Measurements from ENCODE around the gene ANKS1B.

Gene ANKS1B

GRCh38 chr12:99454539-99455172 is 530.1 kb downstream of the ANKS1B start:
- H3K36me3 ChIP-seq (ENCODE audit: insufficient read depth, low read length) = no peaks in the 10 kb centered on the region
- no peaks in the 10 kb centered on the region for H3K9me3 ChIP-seq (ENCODE audit: low read length)
- no peak overlapping the region for H2AFZ ChIP-seq (ENCODE audit: low read depth, low read length)
- no peak overlapping the region for H3K4me3 ChIP-seq (ENCODE audit: low read length)
- no peaks in the 10 kb centered on the region for H3K4me1 ChIP-seq (ENCODE audit: insufficient read depth, low read length)
- no peaks in the 10 kb centered on the region for H3K27me3 ChIP-seq (ENCODE audit: insufficient read depth, low read length)

GRCh38 chr12:99453836-99454538 is 530.7 kb downstream of the ANKS1B start:
- H3K36me3 ChIP-seq (ENCODE audit: insufficient read depth, low read length) = no peaks in the 10 kb centered on the region
- no peak overlapping the region for H2AFZ ChIP-seq (ENCODE audit: low read depth, low read length)
- H3K4me3 ChIP-seq (ENCODE audit: low read length) = no peak overlapping the region
- H3K27me3 ChIP-seq (ENCODE audit: insufficient read depth, low read length) = no peaks in the 10 kb centered on the region
- H3K4me1 ChIP-seq (ENCODE audit: insufficient read depth, low read length) = no peaks in the 10 kb centered on the region
- no peaks in the 10 kb centered on the region for H3K9me3 ChIP-seq (ENCODE audit: low read length)

GRCh38 chr12:99450036-99450630 is 534.6 kb downstream of the ANKS1B start:
- Histone ChIP-seq H3K27me3 (ENCODE audit: insufficient read depth, low read length) (no peaks in the 10 kb centered on the region), H3K9me3 (ENCODE audit: low read length) (no peaks in the 10 kb centered on the region), H3K4me3 (ENCODE audit: low read length) (no peak overlapping the region), H2AFZ (ENCODE audit: low read depth, low read length) (no peak overlapping the region), H3K36me3 (ENCODE audit: insufficient read depth, low read length) (no peaks in the 10 kb centered on the region), H3K4me1 (ENCODE audit: insufficient read depth, low read length) (no peaks in the 10 kb centered on the region)

GRCh38 chr12:99444859-99445316 is 539.8 kb downstream of the ANKS1B start:
- H3K9me3 ChIP-seq (ENCODE audit: low read length) = no peaks in the 10 kb centered on the region
- no peaks in the 10 kb centered on the region for H3K4me1 ChIP-seq (ENCODE audit: insufficient read depth, low read length)
- H3K4me3 ChIP-seq (ENCODE audit: low read length) = no peak overlapping the region
- H3K27me3 ChIP-seq (ENCODE audit: insufficient read depth, low read length) = no peaks in the 10 kb centered on the region
- H2AFZ ChIP-seq (ENCODE audit: low read depth, low read length) = no peak overlapping the region
- H3K36me3 ChIP-seq (ENCODE audit: insufficient read depth, low read length) = no peaks in the 10 kb centered on the region

GRCh38 chr12:99442758-99443157 is 542.0 kb downstream of the ANKS1B start:
- no peak overlapping the region for H2AFZ ChIP-seq (ENCODE audit: low read depth, low read length)
- H3K27me3 ChIP-seq (ENCODE audit: insufficient read depth, low read length) = no peaks in the 10 kb centered on the region
- H3K4me1 ChIP-seq (ENCODE audit: insufficient read depth, low read length) = no peaks in the 10 kb centered on the region
- H3K36me3 ChIP-seq (ENCODE audit: insufficient read depth, low read length) = no peaks in the 10 kb centered on the region
- H3K9me3 ChIP-seq (ENCODE audit: low read length) = no peaks in the 10 kb centered on the region
- H3K4me3 ChIP-seq (ENCODE audit: low read length) = no peak overlapping the region

- H3K9me3 ChIP-seq (ENCODE audit: low read length) = no peaks in the 10 kb centered on the region
- H3K27me3 ChIP-seq (ENCODE audit: insufficient read depth, low read length) = no peaks in the 10 kb centered on the region
- no peaks in the 10 kb centered on the region for H3K4me1 ChIP-seq (ENCODE audit: insufficient read depth, low read length)
- no peaks in the 10 kb centered on the region for H3K36me3 ChIP-seq (ENCODE audit: insufficient read depth, low read length)
- H3K4me3 ChIP-seq (ENCODE audit: low read length) = no peak overlapping the region
- no peak overlapping the region for H2AFZ ChIP-seq (ENCODE audit: low read depth, low read length)
These were observed 545.3 kb downstream of the ANKS1B start for GRCh38 chr12:99439399-99439798.

- no peaks in the 10 kb centered on the region for H3K9me3 ChIP-seq (ENCODE audit: low read length)
These were observed 548.2 kb downstream of the ANKS1B start for GRCh38 chr12:99436584-99436983.

GRCh38 chr12:99435095-99435791 is 549.5 kb downstream of the ANKS1B start:
- H3K4me1 ChIP-seq (ENCODE audit: insufficient read depth, low read length) = peaks cover 8% of the 10 kb centered on the region
- H2AFZ ChIP-seq (ENCODE audit: low read depth, low read length) = no peak overlapping the region
- no peaks in the 10 kb centered on the region for H3K9me3 ChIP-seq (ENCODE audit: low read length)
- H3K36me3 ChIP-seq (ENCODE audit: insufficient read depth, low read length) = no peaks in the 10 kb centered on the region
- no peaks in the 10 kb centered on the region for H3K27me3 ChIP-seq (ENCODE audit: insufficient read depth, low read length)
- H3K4me3 ChIP-seq (ENCODE audit: low read length) = no peak overlapping the region

More at GRCh38 chr12:99436584-99436983, 548.2 kb downstream of the ANKS1B start:
- H3K4me1 ChIP-seq (ENCODE audit: insufficient read depth, low read length) = peaks cover 8% of the 10 kb centered on the region
- no peaks in the 10 kb centered on the region for H3K36me3 ChIP-seq (ENCODE audit: insufficient read depth, low read length)
- no peak overlapping the region for H2AFZ ChIP-seq (ENCODE audit: low read depth, low read length)
- H3K27me3 ChIP-seq (ENCODE audit: insufficient read depth, low read length) = no peaks in the 10 kb centered on the region
- H3K4me3 ChIP-seq (ENCODE audit: low read length) = no peak overlapping the region

- no peak overlapping the region for H2AFZ ChIP-seq (ENCODE audit: low read depth, low read length)
- H3K4me1 ChIP-seq (ENCODE audit: insufficient read depth, low read length) = peaks cover 8% of the 10 kb centered on the region
- H3K4me3 ChIP-seq (ENCODE audit: low read length) = no peak overlapping the region
- H3K27me3 ChIP-seq (ENCODE audit: insufficient read depth, low read length) = no peaks in the 10 kb centered on the region
- H3K36me3 ChIP-seq (ENCODE audit: insufficient read depth, low read length) = no peaks in the 10 kb centered on the region
- H3K9me3 ChIP-seq (ENCODE audit: low read length) = no peaks in the 10 kb centered on the region
These were observed 551.6 kb downstream of the ANKS1B start for GRCh38 chr12:99433155-99433554.

GRCh38 chr12:99431203-99431602 is 553.5 kb downstream of the ANKS1B start:
- Histone ChIP-seq H3K4me1 (ENCODE audit: insufficient read depth, low read length) (peaks cover 8% of the 10 kb centered on the region), H3K4me3 (ENCODE audit: low read length) (no peak overlapping the region), H3K27me3 (ENCODE audit: insufficient read depth, low read length) (no peaks in the 10 kb centered on the region), H3K9me3 (ENCODE audit: low read length) (no peaks in the 10 kb centered on the region), H3K36me3 (ENCODE audit: insufficient read depth, low read length) (no peaks in the 10 kb centered on the region), H2AFZ (ENCODE audit: low read depth, low read length) (no peak overlapping the region)

- Histone ChIP-seq H3K9me3 (ENCODE audit: low read length) (no peaks in the 10 kb centered on the region), H3K4me3 (ENCODE audit: low read length) (no peak overlapping the region), H3K36me3 (ENCODE audit: insufficient read depth, low read length) (no peaks in the 10 kb centered on the region), H3K4me1 (ENCODE audit: insufficient read depth, low read length) (no peaks in the 10 kb centered on the region), H2AFZ (ENCODE audit: low read depth, low read length) (no peak overlapping the region), H3K27me3 (ENCODE audit: insufficient read depth, low read length) (no peaks in the 10 kb centered on the region)
These were observed 557.6 kb downstream of the ANKS1B start for GRCh38 chr12:99427104-99427503.

GRCh38 chr12:99418379-99418778 is 566.4 kb downstream of the ANKS1B start:
- Histone ChIP-seq H3K36me3 (ENCODE audit: insufficient read depth, low read length) (no peaks in the 10 kb centered on the region), H3K4me1 (ENCODE audit: insufficient read depth, low read length) (no peaks in the 10 kb centered on the region), H2AFZ (ENCODE audit: low read depth, low read length) (no peak overlapping the region), H3K27me3 (ENCODE audit: insufficient read depth, low read length) (no peaks in the 10 kb centered on the region), H3K9me3 (ENCODE audit: low read length) (no peaks in the 10 kb centered on the region), H3K4me3 (ENCODE audit: low read length) (no peak overlapping the region)

GRCh38 chr12:99413751-99414150 is 571.0 kb downstream of the ANKS1B start:
- Histone ChIP-seq H3K36me3 (ENCODE audit: insufficient read depth, low read length) (no peaks in the 10 kb centered on the region), H3K4me3 (ENCODE audit: low read length) (no peak overlapping the region), H3K27me3 (ENCODE audit: insufficient read depth, low read length) (no peaks in the 10 kb centered on the region), H2AFZ (ENCODE audit: low read depth, low read length) (no peak overlapping the region), H3K4me1 (ENCODE audit: insufficient read depth, low read length) (no peaks in the 10 kb centered on the region), H3K9me3 (ENCODE audit: low read length) (no peaks in the 10 kb centered on the region)

Data from neuron (in vitro differentiated cells).